WTC11 (cell line): ENCODE data around the gene NEDD4L. TPM values are rescaled to one million over a fixed set of nuclear protein-coding genes. Genes with fewer than 3 reads are reported as not detected.

Experiments used
- ATAC-seq: fragments of 200-7000 bp; cut with Tn5 transposase; 2 replicates; pipeline ENCODE4 v1.10.0; 2021; ENCODE audit warnings: mild to moderate bottlenecking, moderate library complexity
- CTCF ChIA-PET: fragments of 300-600 bp; sonication (Branson Sonifier 250); formaldehyde crosslinking; loops from one replicate; lab custom pipeline; 2021; ENCODE audit warnings: antibody characterized with exemption; lab: Charles Lee
- POLR2A ChIA-PET: fragments of 350-600 bp; sonication (Branson Sonifier 250); formaldehyde crosslinking; loops from one replicate; lab custom pipeline; 2021; ENCODE audit warnings: antibody characterized with exemption; lab: Charles Lee
- DNase-seq: peaks from one replicate; pipeline ENCODE4 v3.0.0; 2021; ENCODE audit warnings: low spot score
- H3K27ac Mint-ChIP-seq: 2 replicates; pipeline ENCODE4 v1.8.0; 2021; ENCODE audit warnings: mixed read lengths
- H3K27me3 Mint-ChIP-seq: 2 replicates; pipeline ENCODE4 v1.8.0; 2021; ENCODE audit warnings: low read depth, mild to moderate bottlenecking, moderate library complexity, mixed read lengths
- H3K36me3 Mint-ChIP-seq: 2 replicates; pipeline ENCODE4 v1.8.0; 2021; ENCODE audit warnings: mixed read lengths
- H3K4me1 Mint-ChIP-seq: 2 replicates; pipeline ENCODE4 v1.8.0; 2022; ENCODE audit warnings: mixed read lengths
- H3K4me3 Mint-ChIP-seq: 2 replicates; pipeline ENCODE4 v1.8.0; 2021; ENCODE audit warnings: mild to moderate bottlenecking, moderate library complexity, mixed read lengths
- H3K9me3 Mint-ChIP-seq: 2 replicates; pipeline ENCODE4 v1.8.0; 2021; ENCODE audit warnings: mixed read lengths
- AFF4 ChIP-seq: sonication (generic); formaldehyde crosslinking; IDR thresholded peaks from 2 replicates; pipeline ENCODE4 v1.8.1; 2023; ENCODE audit warnings: mild to moderate bottlenecking, missing genetic modification reagents, borderline replicate concordance
- ATF1 ChIP-seq: sonication (generic); formaldehyde crosslinking; IDR thresholded peaks from 2 replicates; pipeline ENCODE4 v1.8.1; 2023; ENCODE audit warnings: mild to moderate bottlenecking, moderate library complexity, missing genetic modification reagents
- CREM ChIP-seq: sonication (generic); formaldehyde crosslinking; IDR thresholded peaks from 2 replicates; pipeline ENCODE4 v1.8.1; 2022; ENCODE audit warnings: mild to moderate bottlenecking, missing genetic modification reagents, moderate library complexity
- E2F5 ChIP-seq: sonication (generic); formaldehyde crosslinking; IDR thresholded peaks from 2 replicates; pipeline ENCODE4 v1.8.1; 2022; ENCODE audit warnings: mild to moderate bottlenecking, moderate library complexity, missing genetic modification reagents
- GABPB1 ChIP-seq: sonication (generic); formaldehyde crosslinking; IDR thresholded peaks from 2 replicates; pipeline ENCODE4 v1.8.1; 2023; ENCODE audit warnings: mild to moderate bottlenecking, missing genetic modification reagents
- GTF2I ChIP-seq: fragments of 250-450 bp; sonication (Bioruptor Pico); conservative IDR thresholded peaks from 2 replicates; pipeline ENCODE4 v1.4.0; 2021; ENCODE audit warnings: mild to moderate bottlenecking
- HMGA2 ChIP-seq: fragments of 250-450 bp; sonication (Bioruptor Pico); IDR thresholded peaks from 2 replicates; pipeline ENCODE4 v1.4.0; 2021; ENCODE audit warnings: mild to moderate bottlenecking, moderate library complexity
- JUN ChIP-seq: sonication (generic); formaldehyde crosslinking; IDR thresholded peaks from 2 replicates; pipeline ENCODE4 v1.8.0; 2023; ENCODE audit warnings: mild to moderate bottlenecking, missing genetic modification reagents
- KAT7 ChIP-seq: sonication (generic); formaldehyde crosslinking; IDR thresholded peaks from 2 replicates; pipeline ENCODE4 v1.8.1; 2023; ENCODE audit warnings: missing genetic modification reagents, mild to moderate bottlenecking, borderline replicate concordance
- MXD4 ChIP-seq: fragments of 250-450 bp; sonication (Bioruptor Pico); IDR thresholded peaks from 2 replicates; pipeline ENCODE4 v1.8.0; 2021; ENCODE audit warnings: mild to moderate bottlenecking, moderate library complexity, borderline replicate concordance
- NFATC4 ChIP-seq: fragments of 250-450 bp; sonication (Bioruptor Pico); IDR thresholded peaks from 2 replicates; pipeline ENCODE4 v1.9.0; 2021; ENCODE audit warnings: mild to moderate bottlenecking
- NR1H2 ChIP-seq: sonication (generic); formaldehyde crosslinking; IDR thresholded peaks from 2 replicates; pipeline ENCODE4 v1.9.0; 2021; ENCODE audit warnings: mild to moderate bottlenecking, moderate library complexity, missing genetic modification reagents
- RELA ChIP-seq: sonication (generic); formaldehyde crosslinking; IDR thresholded peaks from 2 replicates; pipeline ENCODE4 v1.8.1; 2022; ENCODE audit warnings: missing genetic modification reagents, mild to moderate bottlenecking, borderline replicate concordance
- SP1 ChIP-seq: sonication (generic); formaldehyde crosslinking; conservative IDR thresholded peaks from 2 replicates; pipeline ENCODE4 v1.8.1; 2022; ENCODE audit warnings: missing genetic modification reagents
- USF2 ChIP-seq: sonication (generic); formaldehyde crosslinking; IDR thresholded peaks from 2 replicates; pipeline ENCODE4 v1.8.1; 2023; ENCODE audit warnings: mild to moderate bottlenecking, missing genetic modification reagents, moderate library complexity
- ZNF138 ChIP-seq: sonication (generic); formaldehyde crosslinking; conservative IDR thresholded peaks from 2 replicates; pipeline ENCODE4 v1.8.1; 2022; ENCODE audit warnings: mild to moderate bottlenecking, moderate library complexity, missing genetic modification reagents
- ZNF219 ChIP-seq: sonication (generic); formaldehyde crosslinking; IDR thresholded peaks from 2 replicates; pipeline ENCODE4 v1.8.0; 2023; ENCODE audit warnings: missing genetic modification reagents, mild to moderate bottlenecking, borderline replicate concordance
- ZSCAN18 ChIP-seq: fragments of 250-450 bp; sonication (Bioruptor Pico); IDR thresholded peaks from 2 replicates; pipeline ENCODE4 v2.1.2; 2022; ENCODE audit warnings: mild to moderate bottlenecking, moderate library complexity
- total RNA-seq: library from RNA; stranded (reverse); gene quantifications from 3 replicates; pipeline ENCODE4 v1.2.3, GENCODE V29; 2021
- TF ChIP-seq, protein P1 (sequence below): fragments of 250-450 bp; sonication (Bioruptor Pico); IDR thresholded peaks from 2 replicates; pipeline ENCODE4 v1.9.0; 2021; ENCODE audit warnings: mild to moderate bottlenecking
- TF ChIP-seq, protein P2 (sequence below): sonication (generic); formaldehyde crosslinking; IDR thresholded peaks from 2 replicates; pipeline ENCODE4 v1.8.1; 2022; ENCODE audit warnings: missing genetic modification reagents, borderline replicate concordance
- TF ChIP-seq, protein P3 (sequence below): sonication (generic); formaldehyde crosslinking; IDR thresholded peaks from 2 replicates; pipeline ENCODE4 v1.8.1; 2022; ENCODE audit warnings: low read depth, mild to moderate bottlenecking, moderate library complexity, missing genetic modification reagents, borderline replicate concordance

The NEDD4L gene
- total RNA-seq, 1 experiment from 2014 or later, result 88.0 TPM

GRCh38 chr18:58402247-58402646, 358.2 kb downstream of the NEDD4L start:
- Mint-ChIP-seq H3K27ac (peak overlapping the region; percentile 21; the same call in 1 of the 2 replicates), H3K4me1 (peaks cover 5% of the 10 kb centered on the region)
- ATAC-seq (no peak), DNase-seq (no peak)
- POLR2A ChIA-PET, result no interaction called here
- CTCF ChIA-PET, result interaction anchor here (0.6 to 2.3 kb wide), 6 partner anchors 11 to 362 kb away, joined by 3 to 10 read pairs (median 4); no protein-coding TSS in a partner anchor
- TF ChIP-seq SP1 (CRISPR knock-in tag), result no peak
- no peak for TF ChIP-seq AFF4 (CRISPR knock-in tag)
- TF ChIP-seq ZSCAN18 (CRISPR knock-in tag), result no peak
- no peak for TF ChIP-seq GABPB1 (CRISPR knock-in tag)
- TF ChIP-seq ZNF219 (CRISPR knock-in tag), result no peak
- no peak for TF ChIP-seq HMGA2 (CRISPR knock-in tag)
- no peak for TF ChIP-seq JUN
- no peak for TF ChIP-seq RELA (CRISPR knock-in tag)
- TF ChIP-seq ATF1 (CRISPR knock-in tag), result no peak
- TF ChIP-seq, protein P1, sequence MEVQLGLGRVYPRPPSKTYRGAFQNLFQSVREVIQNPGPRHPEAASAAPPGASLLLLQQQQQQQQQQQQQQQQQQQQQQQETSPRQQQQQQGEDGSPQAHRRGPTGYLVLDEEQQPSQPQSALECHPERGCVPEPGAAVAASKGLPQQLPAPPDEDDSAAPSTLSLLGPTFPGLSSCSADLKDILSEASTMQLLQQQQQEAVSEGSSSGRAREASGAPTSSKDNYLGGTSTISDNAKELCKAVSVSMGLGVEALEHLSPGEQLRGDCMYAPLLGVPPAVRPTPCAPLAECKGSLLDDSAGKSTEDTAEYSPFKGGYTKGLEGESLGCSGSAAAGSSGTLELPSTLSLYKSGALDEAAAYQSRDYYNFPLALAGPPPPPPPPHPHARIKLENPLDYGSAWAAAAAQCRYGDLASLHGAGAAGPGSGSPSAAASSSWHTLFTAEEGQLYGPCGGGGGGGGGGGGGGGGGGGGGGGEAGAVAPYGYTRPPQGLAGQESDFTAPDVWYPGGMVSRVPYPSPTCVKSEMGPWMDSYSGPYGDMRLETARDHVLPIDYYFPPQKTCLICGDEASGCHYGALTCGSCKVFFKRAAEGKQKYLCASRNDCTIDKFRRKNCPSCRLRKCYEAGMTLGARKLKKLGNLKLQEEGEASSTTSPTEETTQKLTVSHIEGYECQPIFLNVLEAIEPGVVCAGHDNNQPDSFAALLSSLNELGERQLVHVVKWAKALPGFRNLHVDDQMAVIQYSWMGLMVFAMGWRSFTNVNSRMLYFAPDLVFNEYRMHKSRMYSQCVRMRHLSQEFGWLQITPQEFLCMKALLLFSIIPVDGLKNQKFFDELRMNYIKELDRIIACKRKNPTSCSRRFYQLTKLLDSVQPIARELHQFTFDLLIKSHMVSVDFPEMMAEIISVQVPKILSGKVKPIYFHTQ (CRISPR knock-in tag), result no peak
- TF ChIP-seq GTF2I (CRISPR knock-in tag), result no peak
- TF ChIP-seq, protein P2, sequence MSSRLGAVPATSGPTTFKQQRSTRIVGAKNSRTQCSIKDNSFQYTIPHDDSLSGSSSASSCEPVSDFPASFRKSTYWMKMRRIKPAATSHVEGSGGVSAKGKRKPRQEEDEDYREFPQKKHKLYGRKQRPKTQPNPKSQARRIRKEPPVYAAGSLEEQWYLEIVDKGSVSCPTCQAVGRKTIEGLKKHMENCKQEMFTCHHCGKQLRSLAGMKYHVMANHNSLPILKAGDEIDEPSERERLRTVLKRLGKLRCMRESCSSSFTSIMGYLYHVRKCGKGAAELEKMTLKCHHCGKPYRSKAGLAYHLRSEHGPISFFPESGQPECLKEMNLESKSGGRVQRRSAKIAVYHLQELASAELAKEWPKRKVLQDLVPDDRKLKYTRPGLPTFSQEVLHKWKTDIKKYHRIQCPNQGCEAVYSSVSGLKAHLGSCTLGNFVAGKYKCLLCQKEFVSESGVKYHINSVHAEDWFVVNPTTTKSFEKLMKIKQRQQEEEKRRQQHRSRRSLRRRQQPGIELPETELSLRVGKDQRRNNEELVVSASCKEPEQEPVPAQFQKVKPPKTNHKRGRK (CRISPR knock-in tag), result no peak
- TF ChIP-seq, all 79 proteins: peak for 0
- Mint-ChIP-seq H3K9me3 (no peaks in the 10 kb centered on the region), H3K4me3 (no peak overlapping the region), H3K27me3 (no peaks in the 10 kb centered on the region; the same call in 1 of the 2 replicates), H3K36me3 (no peaks in the 10 kb centered on the region)

DNA sequence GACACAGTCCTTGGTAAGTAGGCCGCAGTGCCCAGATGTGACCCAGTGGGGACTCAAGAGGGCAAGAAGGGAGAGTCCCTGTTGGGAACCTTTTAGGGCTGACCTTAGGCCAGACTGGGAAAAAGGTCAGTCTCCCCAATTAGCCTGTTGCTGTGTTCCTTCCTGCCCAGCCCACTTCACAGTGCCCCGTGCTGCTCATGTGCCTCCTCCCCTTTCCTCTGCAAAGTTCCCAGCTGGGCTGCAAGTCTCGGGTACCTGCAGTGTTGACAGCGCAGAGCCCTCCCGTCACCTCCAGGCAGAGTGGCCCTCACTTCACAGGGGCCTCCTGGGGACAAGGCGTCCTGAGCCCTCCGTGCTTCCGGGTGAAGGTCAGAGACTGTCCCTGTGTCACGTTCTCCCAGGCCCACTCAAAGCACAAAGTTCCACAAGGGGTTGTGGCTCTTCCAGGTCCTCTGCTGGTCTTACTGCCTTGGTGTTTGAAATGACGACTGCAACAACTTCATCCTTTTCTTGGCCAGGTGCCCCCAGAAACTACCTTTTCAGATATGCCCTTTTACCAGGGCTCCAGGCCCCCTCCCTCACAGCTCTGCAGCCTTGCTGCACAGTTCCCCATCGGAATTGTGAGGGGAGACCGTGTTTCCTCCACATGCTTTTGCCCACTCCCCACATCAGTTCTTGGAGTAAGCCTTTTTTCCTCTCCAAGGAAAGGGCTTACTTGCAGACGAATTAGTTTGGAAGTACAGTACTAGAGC, 359.1 kb downstream of the NEDD4L start:
- no peak; the same call in 1 of the 2 replicates for ATAC-seq
- CTCF ChIA-PET, result interaction anchor here (0.7 to 2.3 kb wide), 4 partner anchors 12 to 361 kb away, joined by 3 to 10 read pairs (median 4); no protein-coding TSS in a partner anchor
- peak overlapping the region; percentile 16; the same call in 1 of the 2 replicates for H3K27ac Mint-ChIP-seq

More for the DNA sequence above, 359.1 kb downstream of the NEDD4L start:
- no peaks in the 10 kb centered on the region for H3K36me3 Mint-ChIP-seq
- no peak overlapping the region for H3K4me3 Mint-ChIP-seq
- DNase-seq, result no peak
- no peaks in the 10 kb centered on the region for H3K9me3 Mint-ChIP-seq
- POLR2A ChIA-PET, result no interaction called here
- peaks cover 5% of the 10 kb centered on the region for H3K4me1 Mint-ChIP-seq
- H3K27me3 Mint-ChIP-seq, result no peaks in the 10 kb centered on the region; the same call in 1 of the 2 replicates
- no peak for TF ChIP-seq KAT7 (CRISPR knock-in tag)
- TF ChIP-seq USF2 (CRISPR knock-in tag), result no peak
- TF ChIP-seq E2F5, result no peak
- TF ChIP-seq MXD4 (CRISPR knock-in tag), result no peak
- no peak for TF ChIP-seq HMGA2 (CRISPR knock-in tag)
- TF ChIP-seq ZNF138 (CRISPR knock-in tag), result no peak
- TF ChIP-seq, protein P3, sequence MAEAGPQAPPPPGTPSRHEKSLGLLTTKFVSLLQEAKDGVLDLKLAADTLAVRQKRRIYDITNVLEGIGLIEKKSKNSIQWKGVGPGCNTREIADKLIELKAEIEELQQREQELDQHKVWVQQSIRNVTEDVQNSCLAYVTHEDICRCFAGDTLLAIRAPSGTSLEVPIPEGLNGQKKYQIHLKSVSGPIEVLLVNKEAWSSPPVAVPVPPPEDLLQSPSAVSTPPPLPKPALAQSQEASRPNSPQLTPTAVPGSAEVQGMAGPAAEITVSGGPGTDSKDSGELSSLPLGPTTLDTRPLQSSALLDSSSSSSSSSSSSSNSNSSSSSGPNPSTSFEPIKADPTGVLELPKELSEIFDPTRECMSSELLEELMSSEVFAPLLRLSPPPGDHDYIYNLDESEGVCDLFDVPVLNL, result no peak
- TF ChIP-seq NR1H2 (CRISPR knock-in tag), result no peak
- no peak for TF ChIP-seq NFATC4 (CRISPR knock-in tag)
- TF ChIP-seq CREM (CRISPR knock-in tag), result no peak
